PC-9 (cell line): ENCODE results near the gene IQSEC1. TPM values are rescaled to one million over a fixed set of nuclear protein-coding genes. Genes with fewer than 3 reads are reported as not detected.

Experiments used
- BruUV-seq: library from RNA; stranded (reverse); fragments of 400-500 nt; replicated peaks from 2 replicates; lab custom pipeline; 2021; lab: Mats Ljungman, UMichigan
- CTCF ChIA-PET: fragments of 300-600 bp; sonication (Branson Sonifier 250); formaldehyde crosslinking; loops from one replicate; lab custom pipeline; 2022; ENCODE audit warnings: antibody characterized with exemption; lab: Charles Lee
- POLR2A ChIA-PET: fragments of 300-600 bp; sonication (Branson Sonifier 250); formaldehyde crosslinking; loops from one replicate; lab custom pipeline; 2022; ENCODE audit warnings: antibody characterized with exemption; ENCODE audit not compliant: unreplicated experiment; lab: Charles Lee
- DNase-seq, 2 experiments: peaks; one replicate each; pipeline versions ENCODE4 v3.0.0 to v3.0.0-alpha.2; 2015 to 2022; ENCODE audit warnings: mixed read lengths in 1 of 2
- H2AFZ ChIP-seq: fragments of 200-600 bp; sonication (generic); 2 replicates; pipeline ENCODE4 v1.8.1; 2017; ENCODE audit warnings: antibody characterized with exemption
- H3F3A ChIP-seq: fragments of 200-600 bp; sonication (generic); 2 replicates; pipeline ENCODE4 v1.8.1; 2017; ENCODE audit warnings: antibody characterized with exemption, mild to moderate bottlenecking, low read depth; ENCODE audit not compliant: insufficient read depth
- H3K27ac ChIP-seq: fragments of 200-600 bp; sonication (generic); 2 replicates; pipeline ENCODE4 v1.6.1; 2016; ENCODE audit warnings: mixed run types
- H3K27me3 ChIP-seq: fragments of 200-600 bp; sonication (generic); 2 replicates; pipeline ENCODE4 v1.6.1; 2016; ENCODE audit warnings: low read depth, mixed run types; ENCODE audit not compliant: insufficient read depth
- H3K36me3 ChIP-seq: fragments of 200-600 bp; sonication (generic); 2 replicates; pipeline ENCODE4 v1.6.1; 2016; ENCODE audit warnings: low read depth, mixed run types
- H3K4me1 ChIP-seq: fragments of 200-600 bp; sonication (generic); replicated peaks from 2 replicates; pipeline ENCODE4 v1.6.1; 2016; ENCODE audit warnings: mixed run types; ENCODE audit not compliant: insufficient read depth
- H3K4me2 ChIP-seq: fragments of 200-600 bp; sonication (generic); 2 replicates; pipeline ENCODE4 v1.6.1; 2017; ENCODE audit warnings: mixed run types
- H3K4me3 ChIP-seq: fragments of 200-600 bp; sonication (generic); 2 replicates; pipeline ENCODE4 v1.6.1; 2016; ENCODE audit warnings: mixed run types
- H3K79me2 ChIP-seq: fragments of 200-600 bp; sonication (generic); 2 replicates; pipeline ENCODE4 v1.6.1; 2017; ENCODE audit warnings: low read depth, mixed run types
- H3K9me2 ChIP-seq: fragments of 200-600 bp; sonication (generic); 2 replicates; pipeline ENCODE4 v1.8.1; 2017; ENCODE audit warnings: mild to moderate bottlenecking; ENCODE audit not compliant: insufficient read depth
- H3K9me3 ChIP-seq: fragments of 200-600 bp; sonication (generic); 2 replicates; pipeline ENCODE4 v1.8.1; 2016; ENCODE audit warnings: low read depth; ENCODE audit not compliant: insufficient read depth
- H4K20me1 ChIP-seq: fragments of 200-600 bp; sonication (generic); 2 replicates; pipeline ENCODE4 v1.8.1; 2017; ENCODE audit not compliant: insufficient read depth
- EZH2 ChIP-seq: fragments of 200-600 bp; sonication (generic); IDR thresholded peaks from 2 replicates; pipeline ENCODE4 v1.8.0; 2017; ENCODE audit warnings: antibody characterized with exemption, low read depth
- intact Hi-C: fragments of 100-400 bp; cut with micrococcal nuclease; formaldehyde crosslinking; loops from one replicate; pipeline ENCODE4 v1.10.0; 2022; ENCODE audit not compliant: unreplicated experiment
- total RNA-seq: library from RNA; stranded (reverse); gene quantifications from 2 replicates; pipeline ENCODE4 v1.2.3, GENCODE V29; 2021
- TF ChIP-seq, protein P1 (sequence below): fragments of 200-600 bp; sonication (generic); conservative IDR thresholded peaks from 2 replicates; pipeline ENCODE4 v1.6.1; 2017; ENCODE audit warnings: mixed run types, antibody characterized with exemption, mild to moderate bottlenecking, moderate library complexity

IQSEC1 gene
- total RNA-seq, 1 experiment from 2014 or later: 30.7 TPM

- POLR2A ChIA-PET: no interaction called here
- H3K27ac ChIP-seq: no peak overlapping the region
- H3K36me3 ChIP-seq: no peaks in the 10 kb centered on the region
- TF ChIP-seq, protein P1, sequence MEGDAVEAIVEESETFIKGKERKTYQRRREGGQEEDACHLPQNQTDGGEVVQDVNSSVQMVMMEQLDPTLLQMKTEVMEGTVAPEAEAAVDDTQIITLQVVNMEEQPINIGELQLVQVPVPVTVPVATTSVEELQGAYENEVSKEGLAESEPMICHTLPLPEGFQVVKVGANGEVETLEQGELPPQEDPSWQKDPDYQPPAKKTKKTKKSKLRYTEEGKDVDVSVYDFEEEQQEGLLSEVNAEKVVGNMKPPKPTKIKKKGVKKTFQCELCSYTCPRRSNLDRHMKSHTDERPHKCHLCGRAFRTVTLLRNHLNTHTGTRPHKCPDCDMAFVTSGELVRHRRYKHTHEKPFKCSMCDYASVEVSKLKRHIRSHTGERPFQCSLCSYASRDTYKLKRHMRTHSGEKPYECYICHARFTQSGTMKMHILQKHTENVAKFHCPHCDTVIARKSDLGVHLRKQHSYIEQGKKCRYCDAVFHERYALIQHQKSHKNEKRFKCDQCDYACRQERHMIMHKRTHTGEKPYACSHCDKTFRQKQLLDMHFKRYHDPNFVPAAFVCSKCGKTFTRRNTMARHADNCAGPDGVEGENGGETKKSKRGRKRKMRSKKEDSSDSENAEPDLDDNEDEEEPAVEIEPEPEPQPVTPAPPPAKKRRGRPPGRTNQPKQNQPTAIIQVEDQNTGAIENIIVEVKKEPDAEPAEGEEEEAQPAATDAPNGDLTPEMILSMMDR: no peak
- no peak for TF ChIP-seq EZH2
- CTCF ChIA-PET: no interaction called here
- H3K9me2 ChIP-seq: no peaks in the 10 kb centered on the region
- H4K20me1 ChIP-seq: peaks cover 3% of the 10 kb centered on the region; the same call in 1 of the 2 replicates
- H3K4me2 ChIP-seq: peak overlapping the region; percentile 40
- no peak overlapping the region for H3K4me3 ChIP-seq
- peak in 1 of 2 experiments; percentile 10 for DNase-seq
- intact Hi-C loops: no loop called here
- BruUV-seq: no TSS peak
- no peak overlapping the region for H2AFZ ChIP-seq
- H3K27me3 ChIP-seq: no peaks in the 10 kb centered on the region
- no peaks in the 10 kb centered on the region for H3F3A ChIP-seq
- H3K79me2 ChIP-seq: no peaks in the 10 kb centered on the region
- peaks cover 10% of the 10 kb centered on the region for H3K4me1 ChIP-seq
- H3K9me3 ChIP-seq: no peaks in the 10 kb centered on the region
These were observed 22.2 kb downstream of the IQSEC1 start for GRCh38 chr3:13051066-13051465.

DNA sequence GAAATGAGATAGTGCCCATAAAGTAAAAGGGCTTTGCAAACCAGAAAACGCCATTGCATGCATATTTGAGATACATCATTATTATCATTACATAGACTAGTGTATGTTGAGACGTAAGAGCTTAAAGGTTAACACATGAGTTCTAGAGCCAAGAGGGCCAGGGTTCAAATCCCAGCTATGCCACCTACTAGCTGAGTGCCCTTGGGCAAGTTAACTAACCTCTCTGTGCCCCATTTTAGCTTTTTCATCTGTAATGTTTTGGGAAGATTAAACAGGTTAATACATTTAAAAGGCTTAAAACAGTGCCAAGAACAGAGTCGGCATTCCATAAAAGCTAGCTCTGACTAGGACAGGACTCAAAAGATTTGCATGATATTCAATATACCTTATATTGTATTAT is 22.8 kb downstream of the IQSEC1 start:
- Histone ChIP-seq H3K79me2 (no peaks in the 10 kb centered on the region), H3K9me2 (no peaks in the 10 kb centered on the region), H3K4me1 (peaks cover 10% of the 10 kb centered on the region), H3K9me3 (no peaks in the 10 kb centered on the region), H4K20me1 (peaks cover 3% of the 10 kb centered on the region; the same call in 1 of the 2 replicates), H3K27ac (no peak overlapping the region), H3K36me3 (no peaks in the 10 kb centered on the region), H2AFZ (no peak overlapping the region), H3K4me2 (no peak overlapping the region), H3K4me3 (no peak overlapping the region), H3F3A (no peaks in the 10 kb centered on the region), H3K27me3 (no peaks in the 10 kb centered on the region)
- no TSS peak for BruUV-seq
- ChIA-PET POLR2A (no interaction called here), CTCF (no interaction called here)
- TF ChIP-seq, protein P1: no peak
- no peak for TF ChIP-seq EZH2
- DNase-seq: no peak
- intact Hi-C loops: no loop called here

DNA sequence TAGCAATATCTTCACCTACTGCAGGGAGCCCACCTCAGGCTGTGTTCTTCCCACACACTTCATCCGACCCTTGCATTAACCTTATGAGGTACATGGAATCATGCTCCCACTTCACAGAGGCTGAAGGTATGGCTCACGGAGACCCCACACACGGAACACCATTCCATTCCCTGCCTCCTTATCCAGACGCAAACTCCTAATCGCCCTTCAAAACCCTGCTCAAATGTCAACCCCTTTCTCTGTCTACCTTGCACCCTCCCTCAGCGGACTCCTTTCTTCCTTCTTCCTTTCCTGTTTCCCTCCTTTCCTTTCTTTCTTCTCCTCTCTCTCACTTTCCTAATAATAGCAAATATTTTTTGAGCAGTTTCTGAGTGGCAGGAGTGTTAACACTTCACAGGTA is 23.8 kb downstream of the IQSEC1 start:
- no peak overlapping the region for H3K4me3 ChIP-seq
- BruUV-seq: no TSS peak
- ChIA-PET POLR2A (interaction anchor here (0.7 kb wide), 1 partner anchor 137 kb away, joined by 3 read pairs; no protein-coding TSS in a partner anchor), CTCF (no interaction called here)
- intact Hi-C loops: no loop called here
- H3K9me3 ChIP-seq: no peaks in the 10 kb centered on the region
- no peak for DNase-seq
- no peaks in the 10 kb centered on the region for H3K36me3 ChIP-seq
- no peaks in the 10 kb centered on the region for H3K9me2 ChIP-seq
- peaks cover 3% of the 10 kb centered on the region; the same call in 1 of the 2 replicates for H4K20me1 ChIP-seq
- TF ChIP-seq EZH2: no peak
- TF ChIP-seq, protein P1: no peak
- H3K4me2 ChIP-seq: no peak overlapping the region
- no peak overlapping the region for H3K27ac ChIP-seq
- H3K79me2 ChIP-seq: no peaks in the 10 kb centered on the region
- H3F3A ChIP-seq: no peaks in the 10 kb centered on the region
- peaks cover 10% of the 10 kb centered on the region for H3K4me1 ChIP-seq
- no peaks in the 10 kb centered on the region for H3K27me3 ChIP-seq
- H2AFZ ChIP-seq: no peak overlapping the region
